Activated gamma-delta T cell treated with Interleukin-2 at 50 U/mL for 16 hours (primary cell): Measurements from ENCODE around the gene SH3RF3.

ENCODE experiments used
- DNase-seq: peaks from one replicate; pipeline ENCODE4 v3.0.0-alpha.2; 2020

The SH3RF3 gene

DNA sequence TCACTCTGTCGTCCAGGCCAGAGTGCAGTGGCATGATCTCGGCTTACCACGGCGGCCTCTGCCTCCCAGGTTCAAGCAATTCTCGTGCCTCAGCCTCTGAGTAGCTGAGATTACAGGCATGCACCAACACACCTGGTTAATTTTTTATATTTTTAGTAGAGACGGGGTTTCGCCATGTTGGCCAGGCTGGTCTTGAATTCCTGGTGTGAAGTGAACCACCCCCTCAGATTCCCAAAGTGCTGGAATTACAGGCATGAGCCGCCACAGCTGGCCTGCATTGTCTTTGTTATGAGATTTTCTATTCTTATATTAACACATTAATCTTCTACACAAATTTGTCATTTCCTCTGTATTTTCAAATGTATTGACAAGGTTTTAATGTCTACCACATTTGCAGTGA, 409.5 kb downstream of the SH3RF3 start:
- DNase-seq, result no peak

DNA sequence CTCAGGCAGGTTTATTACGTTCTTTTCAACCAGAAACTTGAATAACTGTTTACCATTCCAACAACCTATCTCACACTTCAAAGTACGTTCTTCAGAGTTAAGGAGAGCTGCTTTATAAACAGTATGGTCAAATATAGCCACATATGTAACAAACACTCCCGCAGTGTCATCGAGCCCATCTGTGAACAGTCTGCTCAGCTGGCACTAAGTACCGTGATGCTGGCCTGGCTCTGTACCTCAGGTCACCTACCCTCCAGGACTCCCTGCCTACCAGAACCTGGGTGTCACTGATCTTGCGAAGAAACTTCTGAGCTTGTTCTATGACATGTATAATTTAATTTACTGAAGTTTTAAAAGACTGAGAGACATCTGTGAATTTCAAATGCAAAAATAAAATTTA, 413.4 kb downstream of the SH3RF3 start:
- no peak for DNase-seq

- DNase-seq, result peak; percentile 48
Observed at GRCh38 chr2:109545828-109546713, 417.1 kb downstream of the SH3RF3 start.

DNA sequence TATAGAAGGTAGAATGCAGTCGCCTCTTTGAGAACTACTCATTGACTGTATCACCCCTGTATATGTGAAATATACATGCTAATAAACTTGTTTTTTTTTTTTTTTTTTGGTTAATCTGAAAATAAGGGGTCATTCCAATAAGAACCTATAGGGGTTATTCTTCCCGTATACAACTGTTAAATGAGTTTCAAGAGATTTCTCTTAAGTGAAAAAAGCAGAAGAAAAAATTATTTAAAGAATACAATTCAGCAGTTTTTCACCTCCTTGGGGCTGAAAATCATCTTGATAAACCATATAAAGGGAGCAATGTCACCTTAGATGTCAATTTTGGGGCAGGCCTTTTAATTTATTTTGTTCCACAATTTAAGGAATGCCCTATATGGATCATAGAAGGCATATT, 418.3 kb downstream of the SH3RF3 start:
- DNase-seq, result no peak

DNA sequence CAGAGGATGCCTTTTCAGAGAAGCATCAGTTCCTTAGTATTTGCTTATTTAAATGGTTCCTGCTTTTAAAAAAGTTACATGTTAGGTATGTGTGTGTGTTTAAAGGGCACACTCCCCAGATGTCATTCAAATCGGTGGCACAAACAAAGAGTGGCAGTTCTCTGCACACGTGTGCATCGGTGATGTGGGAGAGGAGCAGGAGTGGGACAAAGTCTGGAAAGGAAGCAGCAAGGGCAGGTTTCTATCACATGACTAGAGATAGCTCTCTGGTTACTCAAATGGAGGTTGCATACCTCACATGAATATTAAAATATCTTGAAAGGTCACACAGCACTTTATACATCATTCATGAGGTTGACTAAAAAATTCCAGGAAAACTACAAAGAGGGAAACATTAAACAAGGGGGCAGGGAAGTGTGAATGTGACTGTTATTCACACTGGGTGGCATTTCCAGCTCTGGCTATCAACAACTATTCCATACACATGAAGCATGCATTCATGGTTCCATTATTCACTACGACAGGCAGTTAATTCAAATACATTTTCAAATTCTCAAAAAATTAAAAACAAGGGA, 420.1 kb downstream of the SH3RF3 start:
- DNase-seq, result no peak
